ENCODE data around the gene AKAP13. TPM values are rescaled to one million over a fixed set of nuclear protein-coding genes. Genes with fewer than 3 reads are reported as not detected.

AKAP13 gene
- total and polyA plus RNA-seq, 2 of the 8 experiments (the other 6 are each of a cell fraction or from before 2014, with no cell fraction given): 14.0 to 46.2 TPM

GRCh38 chr15:85463276-85463892 is 83.0 kb downstream of the AKAP13 start:
- 0 out of 2 replicates have a peak, but pooled peaks cover 2% of the 10 kb centered on the region for H3K79me1 ChIP-seq (ENCODE audit: low read depth, low read length)
- H2BK20ac ChIP-seq (ENCODE audit: low read length): no peak overlapping the region
- CTCF ChIA-PET (ENCODE audit: partially characterized antibody): interaction anchor here (1.6 kb wide), 1 partner anchor 13 kb away, joined by 3 read pairs; no protein-coding TSS in a partner anchor

More at GRCh38 chr15:85463276-85463892, 83.0 kb downstream of the AKAP13 start:
- H3K4ac ChIP-seq (replicated peaks; ENCODE audit: insufficient read length, low read depth, low read length): no peak overlapping the region
- no peak overlapping the region for H3K4me3 ChIP-seq (ENCODE audit: extremely low read depth in 1 of 4, insufficient read depth in 2 of 4, low read depth in 3 of 4, low read length in 4 of 4)
- H2AFZ ChIP-seq (ENCODE audit: low read length): no peak overlapping the region
- DNase-seq (ENCODE audit: low read depth in 1 of 2, low spot score in 2 of 2) (no peak), FAIRE-seq (no peak)
- no peaks in the 10 kb centered on the region for H3K9me3 ChIP-seq (ENCODE audit: insufficient read depth in 2 of 2, low read depth in 1 of 2, low read length in 1 of 2)
- H3K4me1 ChIP-seq (replicated peaks in 1 of 4; ENCODE audit: control insufficient read depth in 3 of 4, insufficient read depth in 4 of 4, low read length in 3 of 4): peaks cover 0 to 5% (median 2%) of the 10 kb centered on the region in 4 experiments; a peak in 5 of 7 replicates
- no peak overlapping the region for H2BK12ac ChIP-seq (ENCODE audit: low read depth, low read length)
- H2BK15ac ChIP-seq (ENCODE audit: low read length): no peak overlapping the region
- H4K20me1 ChIP-seq (replicated peaks in 1 of 2; ENCODE audit: control insufficient read depth in 1 of 2, insufficient read depth in 2 of 2, low read length in 2 of 2): peaks cover 0 to 7% of the 10 kb centered on the region in 2 experiments
- no peak for TF ChIP-seq EGR1 (IDR thresholded peaks at IDR 0.05; ENCODE audit: borderline replicate concordance, low read depth, low read length)
- no peak for TF ChIP-seq EZH2 (IDR thresholded peaks at IDR 0.05; ENCODE audit: low read depth, low read length, severe bottlenecking)
- TF ChIP-seq RXRA (IDR thresholded peaks at IDR 0.05; ENCODE audit: insufficient read depth, low read depth, low read length): no peak
- TF ChIP-seq YY1 (IDR thresholded peaks at IDR 0.05; ENCODE audit: low read depth, low read length): no peak
- TF ChIP-seq HDAC6 (IDR thresholded peaks at IDR 0.05; ENCODE audit: low read depth, low read length): no peak
- WGBS, 2 experiments (ENCODE audit: extremely low coverage in 1 of 2, insufficient coverage in 1 of 2, insufficient read length in 1 of 2, insufficient replicate concordance in 2 of 2, low coverage in 1 of 2, low lambda C conversion rate in 2 of 2, missing lambda C conversion rate in 1 of 2): 90% methylated on average over 3 of the region's 4 CpGs; no CpG with 5 or more reads in 1 of the 2 experiments
- no peak overlapping the region for H2BK120ac ChIP-seq (replicated peaks; ENCODE audit: low read depth, low read length)
- H4K91ac ChIP-seq (replicated peaks; ENCODE audit: insufficient read length, low read length): no peak overlapping the region
- H3K23ac ChIP-seq (ENCODE audit: insufficient read length): no peak overlapping the region
- H4K5ac ChIP-seq (ENCODE audit: insufficient read length, low read depth, low read length): no peak overlapping the region
- H4K8ac ChIP-seq (ENCODE audit: extremely low read depth, insufficient read depth, low read length): no peak overlapping the region
- POLR2A ChIA-PET (ENCODE audit: partially characterized antibody): no interaction called here
- no peak overlapping the region for H3K9ac ChIP-seq (replicated peaks in 1 of 4; ENCODE audit: extremely low read depth in 1 of 4, low read depth in 3 of 4, low read length in 3 of 4)
- H3K36me3 ChIP-seq (ENCODE audit: control insufficient read depth in 2 of 4, insufficient read depth in 4 of 4, low read length in 3 of 4): no peaks in the 10 kb centered on the region
- no peak overlapping the region for H3K27ac ChIP-seq (ENCODE audit: low read depth, low read length)
- 0 out of 2 replicates have a peak, but pooled peaks cover 3% of the 10 kb centered on the region for H3K23me2 ChIP-seq (ENCODE audit: low read depth, low read length)
- no peaks in the 10 kb centered on the region for H3K27me3 ChIP-seq (replicated peaks in 1 of 4; ENCODE audit: control insufficient read depth in 3 of 4, extremely low read depth in 1 of 4, insufficient read depth in 3 of 4, low read length in 3 of 4)
- H3K56ac ChIP-seq (replicated peaks; ENCODE audit: insufficient read length, low read depth, low read length): no peak overlapping the region
- H3K18ac ChIP-seq (ENCODE audit: extremely low read depth, low read length): no peak overlapping the region
- H3K4me2 ChIP-seq (ENCODE audit: insufficient read depth in 1 of 2, low read depth in 2 of 2, low read length in 2 of 2): peak overlapping the region; percentile 7 to 52; a peak in 2 of 4 replicates
- H3K14ac ChIP-seq (ENCODE audit: insufficient read length): no peak overlapping the region
- H3K79me2 ChIP-seq (ENCODE audit: control insufficient read depth in 1 of 2, insufficient read depth in 2 of 2, low read length in 2 of 2): peaks cover 0 to 66% of the 10 kb centered on the region in 2 experiments; a peak in 2 of 4 replicates
- no peak overlapping the region for H2BK5ac ChIP-seq (ENCODE audit: low read depth, low read length)
- H2AK5ac ChIP-seq (ENCODE audit: low read depth, low read length): no peak overlapping the region

Data from H1 (cell line).